Tibial nerve (tissue), 4 donors: ENCODE data around the gene PTPN22. TPM values are rescaled to one million over a fixed set of nuclear protein-coding genes. Genes with fewer than 3 reads are reported as not detected.

ENCODE experiments used
- DNase-seq, 2 donors: peaks; one replicate each; pipeline ENCODE4 v3.0.0-alpha.2; 2019; ENCODE audit warnings: low spot score in 2 of 2
- H3K27ac ChIP-seq, 4 donors: fragments of 200-600 bp; sonication (generic) in 3 of 4; one replicate each; pipeline ENCODE4 v1.5.1; 2017 to 2019; ENCODE audit warnings: mild to moderate bottlenecking in 1 of 4
- H3K27me3 ChIP-seq, 2 donors: fragments of 200-600 bp; sonication (generic) in 1 of 2; one replicate each; pipeline versions ENCODE4 v1.5.1 to v1.6.0; 2017 to 2019
- H3K36me3 ChIP-seq, 3 donors: fragments of 200-600 bp; sonication (generic); one replicate each; pipeline ENCODE4 v1.5.1; 2018 to 2019
- H3K4me1 ChIP-seq, 4 donors: fragments of 200-600 bp; sonication (generic) in 3 of 4; one replicate each; pipeline ENCODE4 v1.5.1; 2017 to 2019
- H3K4me3 ChIP-seq, 4 donors: fragments of 200-600 bp; sonication (generic) in 3 of 4; one replicate each; pipeline ENCODE4 v1.5.1; 2017 to 2019; ENCODE audit warnings: mild to moderate bottlenecking in 1 of 4, moderate library complexity in 1 of 4
- H3K9me3 ChIP-seq, 4 donors: fragments of 200-600 bp; sonication (generic) in 3 of 4; one replicate each; pipeline ENCODE4 v1.5.1; 2017 to 2019
- EP300 ChIP-seq, 2 donors: sonication (generic); formaldehyde crosslinking; IDR thresholded peaks; one replicate each; pipeline ENCODE4 v1.6.1; 2017; ENCODE audit warnings: antibody characterized with exemption in 2 of 2, mild to moderate bottlenecking in 1 of 2
- POLR2A ChIP-seq, 2 donors: fragments of 450-650 bp; IDR thresholded peaks; one replicate each; pipeline ENCODE4 v1.6.1; 2017; ENCODE audit warnings: antibody characterized with exemption in 2 of 2, mild to moderate bottlenecking in 2 of 2, moderate library complexity in 2 of 2
- WGBS, 2 donors: methylation state at CpG; one replicate each; pipeline ENCODE4 v1.1.5; 2018; 5-methylcytosine and 5-hydroxymethylcytosine counted together
- total RNA-seq, 4 donors: library from RNA; depleted of rRNA; stranded (reverse); fragments of >200 nt; gene quantifications; one replicate each; pipeline ENCODE4 v1.1.0, GENCODE V29; 2016
- TF ChIP-seq, protein P1 (sequence below), 5 experiments: fragments of 200-600 bp in 3 of 5; fragments of 450-650 bp in 2 of 5; sonication (generic) in 3 of 5; IDR thresholded peaks; one replicate each; pipeline ENCODE4 v1.5.1; 2016 to 2019; ENCODE audit warnings: antibody characterized with exemption in 5 of 5, mild to moderate bottlenecking in 3 of 5, moderate library complexity in 2 of 5

The PTPN22 gene
- total RNA-seq, 4 donors from 2014 or later: 2.3 to 4.9 (median 3.5) TPM

DNA sequence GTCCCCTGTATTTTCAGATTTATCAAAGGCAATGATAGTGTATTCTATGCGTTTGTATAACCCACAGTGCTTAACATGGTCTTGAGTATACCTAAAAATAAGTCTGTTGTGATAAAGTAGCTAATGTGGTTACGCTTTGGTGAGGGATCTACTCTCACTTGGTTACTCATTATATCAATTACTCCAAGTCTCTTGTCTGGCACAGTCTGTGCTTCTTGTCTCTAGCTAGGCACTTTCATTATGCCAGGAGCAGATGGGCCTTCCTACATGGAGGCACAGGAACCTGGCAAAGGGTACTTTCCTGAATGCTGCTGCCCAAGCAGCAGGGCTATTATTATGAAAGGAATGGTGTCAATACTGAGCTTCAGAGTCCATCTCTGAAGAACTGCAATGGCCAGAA, 4.2 kb upstream of the PTPN22 start:
- Histone ChIP-seq H3K27me3 (no peaks in the 10 kb centered on the region), H3K4me1 (peaks cover 0 to 7% (median under 1%) of the 10 kb centered on the region in 4 donors), H3K27ac (no peak overlapping the region), H3K4me3 (no peak overlapping the region), H3K36me3 (peaks cover 0 to 7% (median 0%) of the 10 kb centered on the region in 3 donors), H3K9me3 (no peaks in the 10 kb centered on the region)
- WGBS, 2 donors: 90 to 93% methylated on average over 2 of the region's 2 CpGs
- DNase-seq: no peak
- no peak for TF ChIP-seq POLR2A (IDR thresholded peaks at IDR 0.05)

DNA sequence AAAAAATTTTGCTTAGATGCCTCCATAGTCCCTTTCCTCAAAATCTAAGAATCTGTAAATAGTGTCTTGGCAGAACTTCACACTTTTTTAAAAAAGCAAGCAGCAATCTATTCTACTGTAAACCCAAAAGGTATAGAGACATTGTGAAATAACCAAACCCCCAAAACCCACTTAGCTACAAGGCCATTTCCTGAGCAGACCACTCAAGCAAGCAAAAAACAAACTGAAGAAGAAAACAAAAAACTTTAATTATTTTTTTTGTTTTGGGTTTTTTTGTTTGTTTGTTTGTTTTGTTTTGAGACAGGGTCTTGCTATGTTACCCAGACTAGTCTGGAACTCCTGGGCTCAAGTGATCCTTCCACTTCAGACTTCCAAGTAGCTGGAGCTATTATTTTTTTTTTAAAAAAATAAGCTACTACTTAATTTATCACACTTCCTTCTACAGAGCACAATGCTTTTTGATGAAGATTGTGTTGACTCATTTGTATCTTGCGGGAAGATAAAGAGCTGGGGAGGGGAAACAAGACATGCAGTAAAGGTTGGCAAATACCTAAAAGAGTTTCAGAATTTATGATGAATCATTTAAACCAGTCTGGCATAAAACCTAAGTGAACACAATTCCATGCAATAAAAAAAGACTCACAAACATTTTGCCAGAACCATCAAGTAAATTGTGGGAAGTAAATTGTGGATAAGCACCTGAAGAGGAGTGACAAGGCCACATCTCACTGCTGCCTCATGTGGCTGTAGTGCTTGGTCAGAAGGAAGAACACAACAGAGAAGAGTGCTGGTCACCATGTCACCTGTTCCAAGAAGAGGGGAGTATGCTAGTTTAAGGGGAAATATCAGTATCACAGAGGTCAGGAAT, 2.7 kb upstream of the PTPN22 start:
- TF ChIP-seq EP300 (IDR thresholded peaks at IDR 0.05) (no peak), POLR2A (IDR thresholded peaks at IDR 0.05) (no peak)
- TF ChIP-seq, protein P1, sequence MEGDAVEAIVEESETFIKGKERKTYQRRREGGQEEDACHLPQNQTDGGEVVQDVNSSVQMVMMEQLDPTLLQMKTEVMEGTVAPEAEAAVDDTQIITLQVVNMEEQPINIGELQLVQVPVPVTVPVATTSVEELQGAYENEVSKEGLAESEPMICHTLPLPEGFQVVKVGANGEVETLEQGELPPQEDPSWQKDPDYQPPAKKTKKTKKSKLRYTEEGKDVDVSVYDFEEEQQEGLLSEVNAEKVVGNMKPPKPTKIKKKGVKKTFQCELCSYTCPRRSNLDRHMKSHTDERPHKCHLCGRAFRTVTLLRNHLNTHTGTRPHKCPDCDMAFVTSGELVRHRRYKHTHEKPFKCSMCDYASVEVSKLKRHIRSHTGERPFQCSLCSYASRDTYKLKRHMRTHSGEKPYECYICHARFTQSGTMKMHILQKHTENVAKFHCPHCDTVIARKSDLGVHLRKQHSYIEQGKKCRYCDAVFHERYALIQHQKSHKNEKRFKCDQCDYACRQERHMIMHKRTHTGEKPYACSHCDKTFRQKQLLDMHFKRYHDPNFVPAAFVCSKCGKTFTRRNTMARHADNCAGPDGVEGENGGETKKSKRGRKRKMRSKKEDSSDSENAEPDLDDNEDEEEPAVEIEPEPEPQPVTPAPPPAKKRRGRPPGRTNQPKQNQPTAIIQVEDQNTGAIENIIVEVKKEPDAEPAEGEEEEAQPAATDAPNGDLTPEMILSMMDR (IDR thresholded peaks at IDR 0.05): no peak
- Histone ChIP-seq H3K4me1 (peaks cover 0 to 7% (median 0%) of the 10 kb centered on the region in 4 donors), H3K36me3 (no peaks in the 10 kb centered on the region), H3K27me3 (no peaks in the 10 kb centered on the region), H3K4me3 (no peak overlapping the region), H3K9me3 (no peaks in the 10 kb centered on the region), H3K27ac (peak overlapping the region in 1 of 4 donors; percentile 4)
- DNase-seq: no peak
- WGBS, 2 donors: 71 to 85% methylated on average over 1 of the region's 1 CpG

DNA sequence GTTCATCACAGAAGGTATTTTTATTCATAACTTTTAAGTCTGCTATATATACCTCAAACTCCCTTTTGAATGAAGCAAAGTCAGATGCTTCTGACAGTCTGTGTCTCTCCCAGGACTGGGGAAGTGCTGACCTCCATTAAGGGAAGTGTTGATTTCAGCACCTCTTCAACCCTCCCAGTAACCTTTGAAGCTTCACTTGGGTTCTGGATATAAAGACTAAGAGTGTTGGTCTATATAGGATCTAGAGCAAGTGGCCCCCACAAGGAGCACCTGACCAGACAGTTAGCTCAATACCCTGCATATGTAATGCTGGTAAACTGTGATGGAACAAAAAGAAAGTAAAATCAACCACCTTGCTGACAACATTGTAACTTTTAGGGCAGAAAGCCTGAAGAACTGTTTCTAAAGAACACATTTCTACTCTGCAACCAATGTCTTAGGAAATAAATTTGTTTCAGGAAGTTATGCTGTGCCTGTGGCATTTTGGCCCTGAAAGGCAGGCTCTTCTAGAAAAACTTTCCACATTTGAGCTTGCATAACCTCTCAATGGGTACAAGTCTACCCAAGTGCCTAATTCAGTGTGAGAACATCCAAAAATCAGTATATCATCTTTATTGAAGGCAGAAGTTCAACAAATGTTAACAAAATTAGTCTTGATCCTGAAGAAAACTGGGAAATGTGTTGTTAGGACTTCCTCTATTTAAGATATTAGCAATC, 865 bp upstream of the PTPN22 start:
- no peaks in the 10 kb centered on the region for H3K36me3 ChIP-seq
- H3K9me3 ChIP-seq: no peaks in the 10 kb centered on the region
- no peak for DNase-seq
- no peaks in the 10 kb centered on the region for H3K27me3 ChIP-seq
- peak in 1 of 2 donors; percentile 52 for TF ChIP-seq EP300 (IDR thresholded peaks at IDR 0.05)
- TF ChIP-seq, protein P1 (IDR thresholded peaks at IDR 0.05): no peak
- H3K4me3 ChIP-seq: no peak overlapping the region
- peaks cover 0 to 7% (median 0%) of the 10 kb centered on the region in 4 donors for H3K4me1 ChIP-seq
- H3K27ac ChIP-seq: peak overlapping the region in 3 of 4 donors; percentile 52 to 73 (median 59)

DNA sequence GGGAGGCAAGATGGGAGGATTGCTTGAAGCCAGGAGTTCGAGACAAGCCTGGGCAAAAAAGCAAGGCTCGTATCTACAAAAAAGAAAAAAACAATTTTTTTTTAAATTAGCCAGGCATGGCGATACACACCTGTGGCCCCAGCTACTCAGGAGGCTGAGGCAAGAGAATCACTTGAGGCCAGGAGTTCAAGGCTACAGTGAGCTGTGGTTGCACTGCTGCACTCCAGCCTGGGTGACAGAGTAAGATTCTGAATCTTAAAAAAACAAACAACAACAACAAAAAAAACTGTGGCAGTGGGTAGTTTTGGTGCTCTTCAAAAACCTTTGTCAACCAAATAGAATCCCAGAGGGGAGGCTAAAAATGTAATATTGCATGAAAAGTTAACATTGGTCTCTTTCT, 734 bp downstream of the PTPN22 start:
- peak overlapping the region in 2 of 4 donors; percentile 20 to 31 for H3K4me3 ChIP-seq
- no peaks in the 10 kb centered on the region for H3K27me3 ChIP-seq
- TF ChIP-seq POLR2A (IDR thresholded peaks at IDR 0.05) (no peak), EP300 (IDR thresholded peaks at IDR 0.05) (no peak)
- TF ChIP-seq, protein P1 (IDR thresholded peaks at IDR 0.05): no peak
- WGBS, 2 donors: 87 to 91% methylated on average over 3 of the region's 3 CpGs
- H3K9me3 ChIP-seq: no peaks in the 10 kb centered on the region
- peaks cover 0 to 7% (median 0%) of the 10 kb centered on the region in 4 donors for H3K4me1 ChIP-seq
- H3K36me3 ChIP-seq: no peaks in the 10 kb centered on the region
- no peak for DNase-seq
- peak overlapping the region in 2 of 4 donors; percentile 34 to 73 for H3K27ac ChIP-seq

DNA sequence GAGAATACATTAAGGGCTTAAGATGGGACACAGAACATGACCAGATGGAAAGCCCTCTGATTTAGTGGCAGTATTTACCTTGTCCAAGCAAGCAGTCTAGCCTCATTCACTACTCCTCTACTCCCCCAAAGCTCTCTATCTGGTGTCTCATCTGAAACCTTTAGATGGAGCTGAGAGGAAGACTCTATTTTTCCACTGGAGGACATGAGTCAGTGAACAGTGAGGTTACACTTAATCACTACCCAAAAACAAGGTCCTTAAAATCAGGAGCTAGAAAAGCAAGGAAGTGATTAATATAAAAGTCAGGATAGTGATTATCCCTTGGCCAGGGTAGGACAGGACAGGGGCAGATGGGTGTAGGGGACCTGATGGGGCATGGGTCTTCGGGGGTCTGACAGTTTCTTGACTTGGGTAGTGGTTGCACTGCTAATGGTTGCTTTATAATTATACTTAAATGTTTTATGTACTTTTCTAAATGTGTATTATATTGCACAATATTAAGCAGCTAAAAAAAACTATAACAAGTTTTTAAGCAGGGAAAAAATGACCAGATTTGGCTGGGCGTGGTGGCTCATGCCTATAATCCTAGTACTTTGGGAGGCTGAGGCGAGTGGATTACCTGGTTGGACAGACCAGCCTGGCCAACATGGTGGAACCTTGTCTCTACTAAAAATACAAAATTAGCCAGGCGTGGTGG, 3.0 kb downstream of the PTPN22 start:
- H3K9me3 ChIP-seq: no peaks in the 10 kb centered on the region
- 91 to 93% methylated on average over 4 of the region's 4 CpGs for WGBS, 2 donors
- no peak overlapping the region for H3K4me3 ChIP-seq
- no peak for DNase-seq
- peaks cover 0 to 7% (median 0%) of the 10 kb centered on the region in 4 donors for H3K4me1 ChIP-seq
- no peaks in the 10 kb centered on the region for H3K27me3 ChIP-seq
- H3K27ac ChIP-seq: no peak overlapping the region
- H3K36me3 ChIP-seq: no peaks in the 10 kb centered on the region
- TF ChIP-seq POLR2A (IDR thresholded peaks at IDR 0.05): no peak
- TF ChIP-seq, protein P1 (IDR thresholded peaks at IDR 0.05): no peak
- TF ChIP-seq EP300 (IDR thresholded peaks at IDR 0.05): no peak
